Suppressor macrophage (primary cell): ENCODE measurements around the gene ABCF2.

Source experiments
- DNase-seq, 4 experiments: peaks; one replicate each; pipeline ENCODE4 v3.0.0-alpha.2; 2020 to 2022

ABCF2 gene

DNA sequence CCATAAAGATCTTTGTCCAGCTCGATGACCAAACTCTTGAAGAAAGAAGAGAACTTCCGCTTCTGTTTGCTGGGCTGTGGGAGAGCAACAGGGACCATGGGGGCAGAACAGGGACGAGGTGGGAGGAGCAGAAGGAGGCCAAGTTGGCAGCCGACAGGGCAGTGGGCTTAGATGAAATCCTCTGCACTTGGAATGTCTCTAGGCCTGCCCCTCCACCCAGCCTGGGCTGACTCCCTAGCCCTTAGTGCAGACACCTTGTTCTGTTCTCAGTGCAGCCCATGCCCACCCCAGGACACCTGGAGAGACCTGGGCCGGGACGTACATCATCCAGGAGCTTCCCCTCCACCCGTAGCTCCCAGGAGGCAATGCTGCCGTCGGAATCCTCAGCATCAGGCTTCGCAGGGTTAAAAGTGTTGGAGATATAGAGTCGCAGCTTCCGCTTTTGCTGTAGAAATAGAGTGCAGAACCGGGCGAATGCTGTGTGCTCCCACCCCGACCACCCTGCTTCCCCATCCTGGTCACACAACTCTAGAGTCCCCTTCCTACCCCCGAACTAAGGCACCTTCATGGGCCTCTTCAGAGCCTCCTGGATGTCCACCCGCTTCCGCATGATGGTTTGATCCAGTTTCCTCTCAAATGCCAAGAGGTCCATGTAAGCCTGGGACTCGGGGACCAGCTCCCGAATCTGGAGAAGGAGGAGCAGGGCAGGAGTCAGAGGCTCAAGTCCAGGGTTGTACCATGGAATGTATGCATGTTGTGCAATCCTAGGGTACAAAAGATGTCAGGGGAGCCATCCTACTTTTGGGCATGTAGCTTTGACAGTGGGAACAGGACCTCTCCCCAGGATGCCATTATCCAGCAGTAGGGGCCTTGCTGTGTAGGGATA lies 15.4 kb upstream of the ABCF2 start:
- no peak for DNase-seq

- DNase-seq = no peak
These were observed 14.7 kb upstream of the ABCF2 start for GRCh38 chr7:151241755-151242096.

- DNase-seq = no peak
These were observed 14.1 kb upstream of the ABCF2 start for GRCh38 chr7:151240942-151241754.

GRCh38 chr7:151240536-151240935 lies 13.5 kb upstream of the ABCF2 start:
- DNase-seq = no peak

DNA sequence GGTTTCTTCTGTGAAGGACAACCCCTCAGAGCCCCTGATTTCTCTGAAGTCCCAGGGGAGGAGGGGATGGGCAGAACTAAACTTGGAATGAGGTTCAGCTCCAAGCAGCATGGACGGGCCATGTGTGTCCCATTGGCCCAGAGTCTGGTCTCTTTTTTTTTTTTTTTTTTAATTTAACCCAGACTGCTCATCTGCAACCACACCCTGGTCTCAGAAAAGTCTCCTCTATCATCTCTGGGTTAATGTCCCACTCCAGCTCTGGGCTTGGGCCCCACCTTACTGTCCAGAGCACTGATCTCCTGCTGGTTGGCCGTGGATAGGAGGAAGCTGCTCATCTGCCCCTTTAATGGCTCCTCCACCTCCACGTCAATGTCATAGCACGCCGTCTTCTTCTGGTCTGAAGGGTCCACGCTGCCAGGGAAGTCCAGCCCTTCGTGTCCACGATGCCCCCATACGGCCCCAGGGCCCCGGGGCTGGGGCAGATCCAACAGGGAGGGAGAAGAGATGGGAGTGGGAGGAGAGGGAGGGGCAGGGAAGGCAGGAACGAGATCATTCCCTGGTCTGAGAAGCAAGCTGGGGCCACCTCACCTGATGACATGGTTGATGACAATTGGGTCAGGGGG lies 12.9 kb upstream of the ABCF2 start:
- DNase-seq = no peak

- DNase-seq = no peak
These were observed 12.2 kb upstream of the ABCF2 start for GRCh38 chr7:151238924-151239836.

DNA sequence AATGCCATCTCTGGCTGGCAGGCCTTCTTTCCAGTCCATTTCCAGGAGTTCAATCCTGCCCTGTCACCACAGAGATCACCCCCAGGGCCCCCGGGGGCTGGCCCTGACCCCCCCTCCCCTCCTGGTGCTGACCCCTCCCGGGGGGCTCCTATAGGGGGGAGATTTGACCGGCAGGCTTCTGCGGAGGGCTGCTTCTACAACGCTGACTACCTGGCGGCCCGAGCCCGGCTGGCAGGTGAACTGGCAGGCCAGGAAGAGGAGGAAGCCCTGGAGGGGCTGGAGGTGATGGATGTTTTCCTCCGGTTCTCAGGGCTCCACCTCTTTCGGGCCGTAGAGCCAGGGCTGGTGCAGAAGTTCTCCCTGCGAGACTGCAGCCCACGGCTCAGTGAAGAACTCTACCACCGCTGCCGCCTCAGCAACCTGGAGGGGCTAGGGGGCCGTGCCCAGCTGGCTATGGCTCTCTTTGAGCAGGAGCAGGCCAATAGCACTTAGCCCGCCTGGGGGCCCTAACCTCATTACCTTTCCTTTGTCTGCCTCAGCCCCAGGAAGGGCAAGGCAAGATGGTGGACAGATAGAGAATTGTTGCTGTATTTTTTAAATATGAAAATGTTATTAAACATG lies 11.3 kb upstream of the ABCF2 start:
- DNase-seq = no peak

GRCh38 chr7:151237244-151238189 lies 10.5 kb upstream of the ABCF2 start:
- no peak for DNase-seq

DNA sequence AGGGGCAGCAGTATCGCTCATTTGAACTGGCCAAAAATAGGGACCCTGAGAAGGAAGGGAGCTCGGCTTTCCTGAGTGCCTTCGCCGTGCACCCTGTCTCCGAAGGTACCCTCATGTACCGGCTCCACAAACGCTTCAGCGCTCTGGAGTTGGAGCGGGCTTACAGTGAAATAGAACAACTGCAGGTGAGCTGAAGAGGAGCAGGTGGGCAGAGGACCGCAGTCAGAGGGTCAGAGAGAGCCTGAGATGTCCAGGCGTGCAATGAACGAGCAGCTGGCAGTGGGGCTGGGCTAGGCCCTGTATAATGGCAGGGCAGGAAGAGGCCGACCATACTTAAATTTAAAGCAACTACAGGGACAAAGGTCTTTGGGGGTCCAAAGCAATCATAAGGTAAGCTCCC lies 9.4 kb upstream of the ABCF2 start:
- DNase-seq = no peak

DNA sequence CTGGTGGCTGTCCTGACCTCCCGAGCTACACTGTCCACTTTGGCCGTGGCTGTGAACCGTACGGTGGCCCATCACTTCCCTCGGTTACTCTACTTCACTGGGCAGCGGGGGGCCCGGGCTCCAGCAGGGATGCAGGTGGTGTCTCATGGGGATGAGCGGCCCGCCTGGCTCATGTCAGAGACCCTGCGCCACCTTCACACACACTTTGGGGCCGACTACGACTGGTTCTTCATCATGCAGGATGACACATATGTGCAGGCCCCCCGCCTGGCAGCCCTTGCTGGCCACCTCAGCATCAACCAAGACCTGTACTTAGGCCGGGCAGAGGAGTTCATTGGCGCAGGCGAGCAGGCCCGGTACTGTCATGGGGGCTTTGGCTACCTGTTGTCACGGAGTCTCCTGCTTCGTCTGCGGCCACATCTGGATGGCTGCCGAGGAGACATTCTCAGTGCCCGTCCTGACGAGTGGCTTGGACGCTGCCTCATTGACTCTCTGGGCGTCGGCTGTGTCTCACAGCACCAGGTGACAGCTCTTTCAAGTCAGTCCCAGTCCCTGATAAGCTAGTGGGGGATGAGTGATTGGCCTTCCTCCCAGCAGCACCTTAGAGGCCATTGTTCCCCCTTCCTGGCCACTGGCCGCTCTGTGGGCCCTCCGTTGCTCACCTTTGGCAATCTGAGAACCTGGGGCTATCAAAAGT lies 8.2 kb upstream of the ABCF2 start:
- no peak for DNase-seq

GRCh38 chr7:151233804-151234203 lies 6.8 kb upstream of the ABCF2 start:
- DNase-seq = no peak

DNA sequence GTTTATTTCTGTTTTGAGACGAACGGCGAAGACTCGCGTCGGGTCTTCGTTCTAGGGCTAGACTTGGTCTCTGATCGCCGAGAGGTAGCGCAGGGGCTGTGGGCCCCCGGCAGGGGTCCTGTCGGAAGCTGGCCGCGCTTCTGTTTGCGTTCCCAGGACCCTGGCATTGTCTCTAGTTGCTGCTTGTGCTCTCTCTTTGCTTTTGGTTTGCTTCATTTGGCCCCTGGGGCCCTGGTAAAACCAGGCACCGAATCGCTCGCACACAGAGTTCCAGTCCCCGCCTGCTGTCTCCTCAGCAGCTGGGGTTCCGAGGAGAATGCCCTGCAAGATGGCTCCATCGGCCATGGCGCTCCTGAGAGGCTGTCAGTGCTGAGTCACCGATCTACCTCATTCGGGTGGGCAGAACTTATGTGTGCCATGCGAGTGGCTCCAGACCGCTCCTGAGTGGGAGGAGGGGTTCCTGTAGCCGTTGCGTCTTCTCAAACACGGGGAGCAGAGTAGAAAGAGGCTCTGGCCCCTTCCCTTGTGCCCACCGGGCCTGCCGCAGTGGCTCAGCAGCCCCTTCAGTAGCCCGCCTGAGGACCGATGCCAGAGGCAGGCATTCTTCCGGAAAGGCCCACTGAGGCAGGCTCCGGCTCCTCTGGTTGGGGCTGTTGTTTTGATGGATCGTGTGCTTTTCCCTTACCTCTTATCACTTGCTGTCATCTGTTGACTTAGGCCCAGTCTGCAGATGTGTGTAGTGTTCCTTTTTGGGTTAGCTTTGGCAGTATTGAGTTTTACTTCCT lies 6.1 kb upstream of the ABCF2 start:
- DNase-seq = peak; percentile 79 to 91 (median 85)

GRCh38 chr7:151232091-151232916 lies 5.3 kb upstream of the ABCF2 start, which contains the start of gene CHPF2:
Gene CHPF2, plus strand, starts transcription at chr7:151232483. Its CDS starts 1,529 bp downstream, at chr7:151234012.
- DNase-seq = peak; percentile 92 to 96 (median 95)

- no peak for DNase-seq
These were observed 4.1 kb upstream of the ABCF2 start for GRCh38 chr7:151231080-151231479.

DNA sequence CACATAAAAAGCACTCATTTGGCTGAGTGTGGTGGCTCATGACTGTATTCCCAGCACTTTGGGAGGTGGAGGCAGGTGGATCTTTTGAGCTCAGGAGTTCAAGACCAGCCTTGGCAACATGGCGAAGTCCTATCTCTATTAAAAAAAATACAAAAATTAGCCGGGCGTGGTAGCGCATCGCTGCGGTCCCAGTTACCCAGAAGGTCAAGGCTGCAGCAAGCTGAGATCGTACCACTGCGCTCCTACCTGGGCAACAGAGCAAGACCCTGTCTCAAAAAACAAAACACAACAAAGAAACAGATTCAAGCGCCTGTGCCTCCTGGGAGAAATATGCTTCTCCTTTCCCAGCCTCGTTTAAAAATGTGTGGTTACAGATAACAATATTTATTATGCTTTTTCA lies 2.2 kb upstream of the ABCF2 start:
- DNase-seq = no peak

GRCh38 chr7:151228024-151228866 lies 1.2 kb upstream of the ABCF2 start:
- no peak for DNase-seq

- no peak for DNase-seq
These were observed 488 bp downstream of the ABCF2 start for GRCh38 chr7:151226560-151226874.
